ENCODE measurements around the gene TFB1M.

GRCh38 chr6:155352811-155353210 lies 38.5 kb upstream of the TFB1M start:
- TF ChIP-seq CTCF (IDR thresholded peaks at IDR 0.05) (no peak), POLR2AphosphoS5 (IDR thresholded peaks at IDR 0.05) (no peak)
